ACHN (cell line): Measurements from ENCODE around the gene CLEC4C.
"Not testable (repeated sequence)": the region's sequence is repeated elsewhere in the genome, so short reads cannot be mapped to it uniquely, and the experiment has no call there.

Experiments
- DNase-seq: peaks from one replicate; pipeline ENCODE4 v3.0.0-alpha.2; 2015
- in situ Hi-C: cut with HindIII; loops from 2 replicates; pipeline ENCODE4 v1.10.0; 2017; ENCODE audit warnings: low sequenced_read_pairs, low pct_ligation_motif_present, low pct_unique_long_range_greater_than_20kb

The CLEC4C gene

GRCh38 chr12:7731486-7731885, 15.7 kb downstream of the CLEC4C start:
- no peak for DNase-seq
- in situ Hi-C loops: no loop called here

- in situ Hi-C loops, DNase-seq: not testable (repeated sequence)
Observed at GRCh38 chr12:7730984-7731383, 16.2 kb downstream of the CLEC4C start.

GRCh38 chr12:7729746-7730145, 17.4 kb downstream of the CLEC4C start:
- DNase-seq: no peak
- in situ Hi-C loops: no loop called here

GRCh38 chr12:7723926-7724325, 23.2 kb downstream of the CLEC4C start:
- DNase-seq: no peak

GRCh38 chr12:7719946-7720730, 27.0 kb downstream of the CLEC4C start:
- in situ Hi-C loops: no loop called here
- no peak for DNase-seq

More at GRCh38 chr12:7723926-7724325, 23.2 kb downstream of the CLEC4C start:
- in situ Hi-C loops: no loop called here

- peak; percentile 27 for DNase-seq
- in situ Hi-C loops: no loop called here
Observed at GRCh38 chr12:7716381-7716780, 30.8 kb downstream of the CLEC4C start.

- in situ Hi-C loops: no loop called here
Observed at GRCh38 chr12:7712841-7713442, 34.2 kb downstream of the CLEC4C start.

GRCh38 chr12:7711133-7711532, 36.0 kb downstream of the CLEC4C start, which contains the start of gene DPPA3:
DPPA3 (plus strand) TSS chr12:7711433; CDS start chr12:7711571, 138 bp downstream.
- in situ Hi-C loops: no loop called here
- DNase-seq: no peak

More at GRCh38 chr12:7712841-7713442, 34.2 kb downstream of the CLEC4C start:
- DNase-seq: no peak

- DNase-seq: no peak
- in situ Hi-C loops: no loop called here
Observed at GRCh38 chr12:7709969-7710675, 37.1 kb downstream of the CLEC4C start.

GRCh38 chr12:7705846-7706245, 41.3 kb downstream of the CLEC4C start:
- in situ Hi-C loops: no loop called here
- DNase-seq: no peak

GRCh38 chr12:7695566-7696197, 51.5 kb downstream of the CLEC4C start, which contains the start of gene GDF3:
GDF3 (minus strand) TSS chr12:7695775; CDS start chr12:7695728, 47 bp downstream.
- in situ Hi-C loops: no loop called here
- DNase-seq: no peak

- in situ Hi-C loops: no loop called here
Observed at GRCh38 chr12:7695237-7695560, 52.0 kb downstream of the CLEC4C start.

GRCh38 chr12:7694556-7695236, 52.5 kb downstream of the CLEC4C start:
- DNase-seq: no peak
- in situ Hi-C loops: no loop called here

More at GRCh38 chr12:7695237-7695560, 52.0 kb downstream of the CLEC4C start:
- no peak for DNase-seq

- in situ Hi-C loops: no loop called here
- DNase-seq: no peak
Observed at GRCh38 chr12:7693793-7694192, 53.4 kb downstream of the CLEC4C start.

- DNase-seq: no peak
- in situ Hi-C loops: no loop called here
Observed at GRCh38 chr12:7681535-7681934, 65.6 kb downstream of the CLEC4C start.
